IMR-90 (cell line): ENCODE data around the gene PAXX. TPM values are rescaled to one million over a fixed set of nuclear protein-coding genes. Genes with fewer than 3 reads are reported as not detected.
A peak's percentile ranks its signal among the peaks of the same experiment; 100 is the strongest.

Experiments used
- ATAC-seq: fragments of 200-7000 bp; cut with Tn5 transposase; 2 replicates; pipeline ENCODE4 v1.9.1; 2020; ENCODE audit warnings: low read depth, mild to moderate bottlenecking, moderate library complexity
- BruUV-seq: library from RNA; stranded (reverse); fragments of 400-500 nt; replicated peaks from 2 replicates; lab custom pipeline; 2021; lab: Mats Ljungman, UMichigan
- CTCF ChIA-PET: fragments of 300-600 bp; formaldehyde crosslinking; extraction: SDS; loops from one replicate; lab custom pipeline; 2021; ENCODE audit warnings: antibody characterized with exemption; lab: Yijun Ruan, JAX
- POLR2A ChIA-PET: fragments of 300-600 bp; sonication (Branson Sonifier 250); formaldehyde crosslinking; loops from one replicate; lab custom pipeline; 2022; ENCODE audit warnings: antibody characterized with exemption; ENCODE audit not compliant: unreplicated experiment; lab: Charles Lee
- DNase-seq: peaks from one replicate; pipeline ENCODE4 v3.0.0; 2013
- H2AFZ ChIP-seq: replicated peaks from 2 replicates; pipeline ENCODE3; 2013; ENCODE audit warnings: low read length, mild to moderate bottlenecking; ENCODE audit not compliant: poor library complexity
- H2AK5ac ChIP-seq: 2 replicates; pipeline ENCODE4 v1.6.1; 2013; ENCODE audit warnings: low read depth, low read length, inconsistent platforms
- H2AK9ac ChIP-seq: replicated peaks from 2 replicates; pipeline ENCODE3; 2013; ENCODE audit warnings: mild to moderate bottlenecking, low read depth, low read length, moderate library complexity; ENCODE audit not compliant: poor library complexity
- H2BK120ac ChIP-seq: 2 replicates; pipeline ENCODE4 v1.6.1; 2013; ENCODE audit warnings: low read depth, low read length, inconsistent platforms
- H2BK15ac ChIP-seq: 3 replicates; pipeline ENCODE4 v1.6.1; 2013; ENCODE audit warnings: low read depth, low read length, inconsistent platforms
- H2BK20ac ChIP-seq: 2 replicates; pipeline ENCODE4 v1.6.1; 2013; ENCODE audit warnings: low read depth, mild to moderate bottlenecking, inconsistent platforms, low read length, moderate library complexity
- H2BK5ac ChIP-seq: 2 replicates; pipeline ENCODE4 v1.6.1; 2013; ENCODE audit warnings: mild to moderate bottlenecking, low read depth, low read length, inconsistent platforms; ENCODE audit not compliant: poor library complexity, severe bottlenecking
- H3K14ac ChIP-seq: replicated peaks from 2 replicates; pipeline ENCODE4 v1.6.1; 2013; ENCODE audit warnings: low read depth, low read length, inconsistent platforms
- H3K18ac ChIP-seq: 2 replicates; pipeline ENCODE4 v1.6.1; 2013; ENCODE audit warnings: low read depth, low read length, control low read depth
- H3K23ac ChIP-seq: 2 replicates; pipeline ENCODE4 v1.6.1; 2013; ENCODE audit warnings: low read depth, low read length, inconsistent platforms
- H3K27ac ChIP-seq: 2 replicates; pipeline ENCODE4 v1.5.1; 2013; ENCODE audit warnings: mild to moderate bottlenecking, control low read depth, low read length; ENCODE audit not compliant: insufficient read depth
- H3K27me3 ChIP-seq: 2 replicates; pipeline ENCODE4 v1.6.1; 2013; ENCODE audit warnings: low read length; ENCODE audit not compliant: control insufficient read depth, insufficient read depth
- H3K36me3 ChIP-seq: 2 replicates; pipeline ENCODE4 v1.6.1; 2013; ENCODE audit warnings: low read length, mixed read lengths; ENCODE audit not compliant: control insufficient read depth, insufficient read depth
- H3K4ac ChIP-seq: 2 replicates; pipeline ENCODE4 v1.6.1; 2013; ENCODE audit warnings: low read depth, low read length, inconsistent platforms
- H3K4me1 ChIP-seq: 2 replicates; pipeline ENCODE4 v1.6.1; 2013; ENCODE audit warnings: low read length, mixed read lengths; ENCODE audit not compliant: control insufficient read depth, insufficient read depth
- H3K4me2 ChIP-seq: 2 replicates; pipeline ENCODE4 v1.6.1; 2013; ENCODE audit warnings: low read depth, mild to moderate bottlenecking, control low read depth, low read length, moderate library complexity
- H3K4me3 ChIP-seq: 2 replicates; pipeline ENCODE4 v1.5.1; 2013; ENCODE audit warnings: low read depth, mild to moderate bottlenecking, control low read depth, low read length, moderate library complexity; ENCODE audit not compliant: insufficient read depth
- H3K56ac ChIP-seq: 2 replicates; pipeline ENCODE4 v1.6.1; 2013; ENCODE audit warnings: low read length, inconsistent platforms; ENCODE audit not compliant: insufficient read depth; ENCODE audit errors: extremely low read depth
- H3K79me1 ChIP-seq, 2 experiments: 2 replicates each; pipeline ENCODE4 v1.6.1; 2013; ENCODE audit warnings: low read length in 2 of 2, inconsistent platforms in 1 of 2, low read depth in 1 of 2
- H3K9ac ChIP-seq: 2 replicates; pipeline ENCODE4 v1.6.1; 2013; ENCODE audit warnings: low read depth, low read length, control low read depth
- H3K9me1 ChIP-seq: 2 replicates; pipeline ENCODE4 v1.6.1; 2013; ENCODE audit warnings: low read length, inconsistent platforms; ENCODE audit not compliant: insufficient read depth
- H3K9me3 ChIP-seq: 2 replicates; pipeline ENCODE4 v1.6.1; 2013; ENCODE audit warnings: low read length; ENCODE audit not compliant: control insufficient read depth, insufficient read depth
- H4K20me1 ChIP-seq: 2 replicates; pipeline ENCODE4 v1.6.1; 2013; ENCODE audit warnings: low read length, inconsistent platforms; ENCODE audit not compliant: insufficient read depth
- H4K5ac ChIP-seq: 2 replicates; pipeline ENCODE4 v1.6.1; 2013; ENCODE audit warnings: mild to moderate bottlenecking, low read depth, low read length, control low read depth
- H4K8ac ChIP-seq, 2 experiments: 2 replicates each; pipeline ENCODE4 v1.6.1; 2013; ENCODE audit warnings: low read depth in 2 of 2, low read length in 2 of 2, control low read depth in 1 of 2, inconsistent platforms in 1 of 2
- H4K91ac ChIP-seq: 2 replicates; pipeline ENCODE4 v1.6.1; 2013; ENCODE audit warnings: low read depth, low read length, inconsistent platforms; ENCODE audit not compliant: insufficient read depth
- MAZ ChIP-seq: IDR thresholded peaks from 2 replicates; pipeline ENCODE4 v1.6.1; 2012; ENCODE audit warnings: low read depth, mild to moderate bottlenecking, low read length, improper control_type of control experiment, moderate library complexity, borderline replicate concordance
- MXI1 ChIP-seq: IDR thresholded peaks from 2 replicates; pipeline ENCODE4 v1.6.1; 2012; ENCODE audit warnings: low read depth, mild to moderate bottlenecking, low read length, moderate library complexity, borderline replicate concordance
- POLR2A ChIP-seq: IDR thresholded peaks from 2 replicates; pipeline ENCODE4 v1.6.1; 2012; ENCODE audit warnings: mild to moderate bottlenecking, low read depth, low read length
- WGBS, 2 experiments: methylation state at CpG; one replicate each; pipeline versions ENCODE4 v1.1.5 to v1.1.7; 2013; ENCODE audit warnings: missing lambda C conversion rate in 2 of 2; ENCODE audit not compliant: insufficient read length in 1 of 2; ENCODE audit errors: extremely low coverage in 2 of 2; 5-methylcytosine and 5-hydroxymethylcytosine counted together
- dilution Hi-C: fragments of 300-500 bp; cut with HindIII; formaldehyde crosslinking; loops from one replicate; pipeline ENCODE4 v1.14.3; 2018; ENCODE audit warnings: low sequenced_read_pairs; ENCODE audit not compliant: unreplicated experiment
- in situ Hi-C: fragments of 300-500 bp; cut with MboI; formaldehyde crosslinking; loops from 3 replicates; pipeline ENCODE4 v1.14.3; 2019; ENCODE audit warnings: low sequenced_read_pairs, inconsistent platforms, mixed read lengths
- intact Hi-C: fragments of 100-400 bp; cut with micrococcal nuclease; formaldehyde crosslinking; loops from 2 replicates; pipeline ENCODE4 v1.10.0; 2022
- polyA plus RNA-seq, 3 experiments: library from polyadenylated mRNA; depleted of rRNA; stranded (reverse); fragments of >200 nt; gene quantifications; 2 replicates each; pipeline ENCODE4 v1.2.3, GENCODE V29; 2012; ENCODE audit warnings: low replicate concordance in 1 of 3
- total RNA-seq: library from RNA; depleted of rRNA; stranded (reverse); fragments of >200 nt; gene quantifications from 2 replicates; pipeline ENCODE4 v1.2.3, GENCODE V29; 2012

The PAXX gene
- total and polyA plus RNA-seq, 2 of the 4 experiments (the other 2 are of a cell fraction) = 5.7 to 24.6 TPM

DNA sequence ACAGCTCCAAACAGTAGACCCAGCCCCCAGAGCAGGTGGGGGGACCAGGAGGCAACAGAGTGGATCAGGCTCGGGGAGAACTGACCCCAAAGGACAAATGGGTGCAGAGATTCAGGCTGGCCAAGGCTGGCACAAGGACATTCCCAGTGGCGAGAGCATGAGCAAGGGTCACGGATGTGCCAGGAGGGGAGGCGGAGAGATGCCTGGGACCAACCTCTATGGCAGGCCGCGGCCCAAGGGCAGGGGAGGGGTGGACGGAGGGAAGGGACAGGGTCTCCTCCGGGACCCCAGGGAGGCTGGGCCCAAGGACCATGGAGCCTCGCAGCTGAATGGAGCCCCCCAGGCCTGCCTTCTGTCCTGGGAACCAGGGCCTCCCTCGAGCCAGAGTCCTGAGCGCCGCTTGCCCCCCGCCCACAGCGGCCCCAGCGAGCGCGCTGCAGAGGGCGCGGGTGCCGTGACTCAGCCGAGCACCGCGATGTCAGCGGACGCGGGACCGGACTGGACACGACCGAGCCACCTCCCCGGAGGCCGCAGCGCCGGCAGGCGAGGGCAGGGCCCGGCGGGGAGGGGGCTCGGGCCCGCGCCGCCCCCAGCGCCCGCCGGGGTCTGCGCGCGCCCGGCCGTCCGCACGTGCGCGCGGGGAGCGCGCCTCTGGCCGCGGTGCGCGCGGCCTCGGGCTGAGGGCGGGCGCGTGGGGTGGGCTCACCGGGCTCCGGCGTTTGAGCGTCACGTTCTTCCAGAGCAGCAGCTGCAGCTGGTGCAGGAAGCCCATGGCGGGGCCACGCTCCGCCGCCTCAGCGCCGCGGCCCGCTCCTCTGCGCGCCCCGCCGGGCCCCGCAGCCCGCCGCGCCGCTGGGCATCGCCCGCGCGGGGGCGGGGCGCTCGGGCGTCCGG is 35.4 kb downstream of the PAXX start, which contains the start of gene ABCA2:
ABCA2 (minus strand) TSS at position 869 of the 894 bp plus-strand sequence; CDS start at position 772, 97 bp downstream.
- Histone ChIP-seq H3K9me3 (no peaks in the 10 kb centered on the region), H2AK5ac (peak within 1 kb of the TSS; percentile 84), H3K56ac (no peak within 1 kb of the TSS), H3K4me3 (peak within 1 kb of the TSS; percentile 88), H2BK5ac (no peak within 1 kb of the TSS), H3K4me1 (peaks cover 5% of the 10 kb centered on the region), H3K27me3 (no peaks in the 10 kb centered on the region; the same call in 1 of the 2 replicates), H4K91ac (peak within 1 kb of the TSS; percentile 0; the same call in 1 of the 2 replicates), H2BK15ac (no peak within 1 kb of the TSS), H2BK120ac (0 out of 2 replicates have a peak within 1 kb of the TSS, but pooled peaks have one; percentile 23), H3K27ac (peak within 1 kb of the TSS; percentile 23; the same call in 1 of the 2 replicates), H3K23ac (peak within 1 kb of the TSS; percentile 59), H3K14ac (peak within 1 kb of the TSS; percentile 52; the same call in 1 of the 2 replicates), H3K9me1 (peaks cover 4% of the 10 kb centered on the region; the same call in 1 of the 2 replicates), H2BK20ac (no peak within 1 kb of the TSS), H2AFZ (peak within 1 kb of the TSS; percentile 92), H4K8ac (peak within 1 kb of the TSS in 1 of 2 experiments; percentile 39; a peak in 1 of 4 replicates), H3K9ac (peak within 1 kb of the TSS; percentile 71), H3K4ac (peak within 1 kb of the TSS; percentile 52), H4K5ac (peak within 1 kb of the TSS; percentile 71; the same call in 1 of the 2 replicates), H3K4me2 (peak within 1 kb of the TSS; percentile 96), H4K20me1 (no peaks in the 10 kb centered on the region; the same call in 1 of the 2 replicates), H3K18ac (peak within 1 kb of the TSS; percentile 19; the same call in 1 of the 2 replicates), H2AK9ac (peak within 1 kb of the TSS; percentile 90), H3K36me3 (no peaks in the 10 kb centered on the region), H3K79me1 (peaks cover 0 to 7% of the 10 kb centered on the region in 2 experiments; a peak in 2 of 4 replicates)
- in situ Hi-C loops (no loop called here), dilution Hi-C loops (no loop called here), intact Hi-C loops (loop anchor here (2.0 kb wide), 1 partner anchor 21 kb away; no protein-coding TSS in a partner anchor)
- no TSS peak for BruUV-seq
- TF ChIP-seq POLR2A (no peak), MXI1 (0 out of 2 replicates have a peak, but pooled peaks have one; percentile 8), MAZ (peak; percentile 28; the same call in 1 of the 2 replicates)
- 4% methylated on average over 47 of the region's 95 CpGs; no CpG with 5 or more reads in 1 of the 2 experiments for WGBS, 2 experiments
- DNase-seq (peak; percentile 12), ATAC-seq (peak; percentile 52)
- ChIA-PET POLR2A (no interaction called here), CTCF (no interaction called here)
